Rectal smooth muscle tissue (tissue), 1 donor: ENCODE measurements around the gene CCDC170.
"Not testable (repeated sequence)": the region's sequence is repeated elsewhere in the genome, so short reads cannot be mapped to it uniquely, and the experiment has no call there.

ENCODE experiments used
- H3K27ac ChIP-seq: one replicate; pipeline ENCODE4 v1.7.0; 2013; ENCODE audit warnings: low read depth, low read length, inconsistent platforms
- H3K27me3 ChIP-seq: one replicate; pipeline ENCODE4 v1.7.0; 2013; ENCODE audit warnings: low read length; ENCODE audit not compliant: control insufficient read depth, insufficient read depth
- H3K36me3 ChIP-seq: one replicate; pipeline ENCODE4 v1.7.0; 2013; ENCODE audit warnings: low read length; ENCODE audit not compliant: control insufficient read depth, insufficient read depth
- H3K4me1 ChIP-seq: one replicate; pipeline ENCODE4 v1.7.0; 2013; ENCODE audit warnings: low read length; ENCODE audit not compliant: control insufficient read depth, insufficient read depth
- H3K4me3 ChIP-seq: one replicate; pipeline ENCODE4 v1.7.0; 2013; ENCODE audit warnings: low read length
- H3K9ac ChIP-seq: one replicate; pipeline ENCODE4 v1.7.0; 2013; ENCODE audit warnings: low read length

Gene CCDC170, protein sequence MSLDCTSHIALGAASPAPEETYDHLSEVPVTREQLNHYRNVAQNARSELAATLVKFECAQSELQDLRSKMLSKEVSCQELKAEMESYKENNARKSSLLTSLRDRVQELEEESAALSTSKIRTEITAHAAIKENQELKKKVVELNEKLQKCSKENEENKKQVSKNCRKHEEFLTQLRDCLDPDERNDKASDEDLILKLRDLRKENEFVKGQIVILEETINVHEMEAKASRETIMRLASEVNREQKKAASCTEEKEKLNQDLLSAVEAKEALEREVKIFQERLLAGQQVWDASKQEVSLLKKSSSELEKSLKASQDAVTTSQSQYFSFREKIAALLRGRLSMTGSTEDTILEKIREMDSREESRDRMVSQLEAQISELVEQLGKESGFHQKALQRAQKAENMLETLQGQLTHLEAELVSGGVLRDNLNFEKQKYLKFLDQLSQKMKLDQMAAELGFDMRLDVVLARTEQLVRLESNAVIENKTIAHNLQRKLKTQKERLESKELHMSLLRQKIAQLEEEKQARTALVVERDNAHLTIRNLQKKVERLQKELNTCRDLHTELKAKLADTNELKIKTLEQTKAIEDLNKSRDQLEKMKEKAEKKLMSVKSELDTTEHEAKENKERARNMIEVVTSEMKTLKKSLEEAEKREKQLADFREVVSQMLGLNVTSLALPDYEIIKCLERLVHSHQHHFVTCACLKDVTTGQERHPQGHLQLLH

DNA sequence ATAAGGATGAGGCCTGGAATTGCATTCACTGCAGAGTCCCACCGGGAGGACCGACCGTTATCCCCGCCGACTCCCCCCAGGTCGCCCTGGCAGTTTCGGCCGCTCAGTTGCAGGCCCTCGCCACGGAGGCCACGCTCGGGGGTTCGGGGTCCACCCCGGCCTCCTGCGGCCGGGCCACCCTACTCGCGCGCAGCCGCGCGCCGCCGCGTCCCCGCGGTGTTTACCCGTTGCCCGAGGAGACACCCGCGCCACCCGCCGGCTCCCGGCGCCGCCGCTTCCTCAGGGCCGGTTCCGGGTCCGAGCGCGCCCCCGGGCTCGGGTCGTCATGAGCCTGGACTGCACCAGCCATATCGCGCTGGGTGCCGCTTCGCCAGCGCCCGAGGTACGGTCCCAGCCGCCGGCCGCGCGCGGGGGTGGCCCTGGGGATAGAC, at the start of gene CCDC170:
Gene CCDC170, plus strand, starts transcription at position 214 of the 431 bp plus-strand sequence. Its CDS starts 112 bp downstream, at position 326.
- H3K27me3 ChIP-seq: peaks cover 7% of the 10 kb centered on the region
- peak within 1 kb of the TSS; percentile 58 for H3K4me3 ChIP-seq
- no peaks in the 10 kb centered on the region for H3K4me1 ChIP-seq
- H3K9ac ChIP-seq: no peak within 1 kb of the TSS
- no peaks in the 10 kb centered on the region for H3K36me3 ChIP-seq
- H3K27ac ChIP-seq: no peak within 1 kb of the TSS

DNA sequence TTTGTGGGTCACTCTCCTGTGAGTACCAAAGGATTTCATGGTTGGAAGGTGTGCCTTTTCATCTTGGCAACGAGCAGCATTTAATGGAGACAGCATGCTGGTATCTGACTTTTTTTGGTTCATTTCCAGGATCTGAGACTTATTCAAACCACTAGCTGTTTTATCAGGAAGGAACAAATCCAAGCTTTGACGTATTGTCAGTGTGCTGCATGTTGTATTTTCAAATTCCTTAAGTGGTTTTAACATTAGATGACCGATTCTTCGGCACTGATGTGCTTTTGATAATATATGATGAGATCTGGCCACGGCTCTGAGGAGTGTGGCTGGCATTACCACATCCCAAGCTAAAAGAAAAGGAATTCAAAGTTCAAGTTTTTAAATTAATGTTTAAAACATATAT, 48.3 kb upstream of the CCDC170 start:
- Histone ChIP-seq H3K27ac (no peak overlapping the region), H3K4me1 (peaks cover 3% of the 10 kb centered on the region), H3K27me3 (no peaks in the 10 kb centered on the region), H3K36me3 (no peaks in the 10 kb centered on the region), H3K4me3 (no peak overlapping the region), H3K9ac (no peak overlapping the region)

DNA sequence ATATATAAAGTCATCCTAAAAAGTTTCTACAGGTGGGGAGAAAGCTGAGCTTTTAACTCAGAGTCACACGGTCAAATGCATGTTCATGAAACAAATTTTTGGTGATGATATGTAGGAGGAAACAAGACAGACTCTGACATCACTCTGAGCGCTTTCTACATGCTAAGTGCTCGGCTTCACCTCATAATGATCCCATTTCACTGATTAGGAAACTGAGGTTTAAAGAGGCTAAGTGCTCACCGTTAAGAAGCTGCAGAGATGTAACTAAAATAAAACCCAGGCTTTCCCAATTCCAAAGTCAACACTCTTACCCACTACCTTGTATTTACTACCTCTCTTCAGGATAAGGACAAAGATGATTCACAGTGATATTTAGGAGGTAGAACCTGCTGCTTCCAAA, 46.6 kb upstream of the CCDC170 start:
- no peak overlapping the region for H3K9ac ChIP-seq
- H3K4me1 ChIP-seq: no peaks in the 10 kb centered on the region
- H3K27me3 ChIP-seq: no peaks in the 10 kb centered on the region
- no peak overlapping the region for H3K27ac ChIP-seq
- H3K36me3 ChIP-seq: no peaks in the 10 kb centered on the region
- H3K4me3 ChIP-seq: no peak overlapping the region

- Histone ChIP-seq H3K36me3 (no peaks in the 10 kb centered on the region), H3K4me1 (peaks cover 5% of the 10 kb centered on the region), H3K4me3 (no peak overlapping the region), H3K27ac (no peak overlapping the region), H3K9ac (no peak overlapping the region), H3K27me3 (no peaks in the 10 kb centered on the region)
Observed at GRCh38 chr6:151448623-151449022, 45.2 kb upstream of the CCDC170 start.

- peak overlapping the region; percentile 97 for H3K4me3 ChIP-seq
- H3K9ac ChIP-seq: not testable (repeated sequence)
Observed at GRCh38 chr6:151450928-151451327, 42.9 kb upstream of the CCDC170 start.

GRCh38 chr6:151451417-151451949, 42.3 kb upstream of the CCDC170 start:
- peak overlapping the region; percentile 62 for H3K27ac ChIP-seq
- H3K36me3 ChIP-seq: no peaks in the 10 kb centered on the region
- H3K4me3 ChIP-seq: peak overlapping the region; percentile 97
- peaks cover 11% of the 10 kb centered on the region for H3K4me1 ChIP-seq
- H3K27me3 ChIP-seq: no peaks in the 10 kb centered on the region
- peak overlapping the region; percentile 75 for H3K9ac ChIP-seq

More at GRCh38 chr6:151450928-151451327, 42.9 kb upstream of the CCDC170 start:
- H3K4me1 ChIP-seq: peaks cover 11% of the 10 kb centered on the region
- not testable (repeated sequence) for H3K27me3 ChIP-seq, H3K27ac ChIP-seq, H3K36me3 ChIP-seq

- peak within 1 kb of the TSS; percentile 78 for H3K9ac ChIP-seq
- H3K27ac ChIP-seq: peak within 1 kb of the TSS; percentile 88
- no peaks in the 10 kb centered on the region for H3K27me3 ChIP-seq
- no peaks in the 10 kb centered on the region for H3K36me3 ChIP-seq
- H3K4me3 ChIP-seq: peak within 1 kb of the TSS; percentile 97
- peaks cover 11% of the 10 kb centered on the region for H3K4me1 ChIP-seq
Observed at GRCh38 chr6:151451950-151452749, 41.7 kb upstream of the CCDC170 start, which contains the start of gene RMND1. TSS of gene RMND1 (minus strand) at chr6:151452126. CDS start at chr6:151445811, 6,315 bp downstream.

DNA sequence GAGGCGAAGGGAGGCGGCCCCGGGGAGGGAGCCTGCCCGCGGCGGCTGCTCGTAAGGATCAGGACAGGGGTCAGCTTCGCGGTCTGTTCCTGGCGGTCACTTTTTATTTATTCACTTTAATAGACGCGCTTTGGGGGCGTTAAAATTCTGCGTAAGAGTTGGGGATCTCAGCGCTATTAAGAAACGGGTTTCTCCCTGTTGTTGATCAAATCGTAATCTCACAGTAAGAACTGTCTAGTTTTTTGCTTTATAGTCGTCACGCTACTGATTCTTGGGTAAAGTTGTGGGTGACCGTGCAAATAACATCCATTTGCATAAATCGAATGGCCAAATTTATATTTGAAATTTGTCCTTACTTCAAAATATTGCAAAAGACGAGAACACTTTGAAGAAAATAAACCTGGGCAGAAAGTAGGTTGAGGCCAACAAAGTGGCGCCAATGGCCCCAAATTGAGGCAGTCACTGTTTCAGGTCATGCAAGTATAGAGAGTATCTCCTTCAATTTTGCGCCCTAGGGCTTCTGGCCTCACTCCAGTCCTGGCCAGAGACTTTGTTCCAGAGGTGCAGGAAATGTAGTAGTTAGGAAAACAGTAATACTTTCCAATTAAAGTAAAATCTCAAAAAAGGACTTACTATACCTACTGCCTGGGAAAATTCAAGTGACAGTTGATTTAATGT, 40.9 kb upstream of the CCDC170 start:
- peaks cover 11% of the 10 kb centered on the region for H3K4me1 ChIP-seq
- H3K36me3 ChIP-seq: peaks cover 1% of the 10 kb centered on the region
- H3K27me3 ChIP-seq: no peaks in the 10 kb centered on the region
- H3K4me3 ChIP-seq: peak overlapping the region; percentile 75
- peak overlapping the region; percentile 78 for H3K9ac ChIP-seq
- peak overlapping the region; percentile 88 for H3K27ac ChIP-seq

DNA sequence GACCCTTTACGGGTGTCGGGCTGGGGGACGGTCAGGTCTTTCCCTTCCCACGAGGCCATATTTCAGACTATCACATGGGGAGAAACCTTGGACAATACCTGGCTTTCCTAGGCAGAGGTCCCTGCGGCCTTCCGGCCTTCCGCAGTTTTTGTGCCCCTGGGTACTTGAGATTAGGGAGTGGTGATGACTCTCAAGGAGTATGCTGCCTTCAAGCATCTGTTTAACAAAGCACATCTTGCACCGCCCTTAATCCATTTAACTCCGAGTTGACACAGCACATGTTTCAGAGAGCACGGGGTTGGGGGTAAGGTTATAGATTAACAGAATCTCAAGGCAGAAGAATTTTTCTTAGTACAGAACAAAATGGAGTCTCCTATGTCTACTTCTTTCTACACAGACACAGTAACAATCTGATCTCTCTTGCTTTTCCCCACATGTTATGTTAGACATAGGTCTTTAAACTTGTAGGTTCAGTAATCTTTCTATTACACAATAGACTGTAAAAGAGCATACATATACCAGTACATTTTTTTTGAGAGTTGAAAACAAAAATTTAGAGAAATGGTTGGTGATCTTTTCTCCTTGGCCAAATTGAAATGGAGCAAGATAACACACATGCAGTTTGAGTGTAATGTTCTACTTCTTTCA, 37.9 kb upstream of the CCDC170 start:
- H3K27ac ChIP-seq, H3K9ac ChIP-seq, H3K36me3 ChIP-seq, H3K27me3 ChIP-seq, H3K4me3 ChIP-seq: not testable (repeated sequence)
- H3K4me1 ChIP-seq: peaks cover 11% of the 10 kb centered on the region

GRCh38 chr6:151461673-151462072, 32.1 kb upstream of the CCDC170 start:
- H3K27ac ChIP-seq: no peak overlapping the region
- peaks cover 11% of the 10 kb centered on the region for H3K36me3 ChIP-seq

DNA sequence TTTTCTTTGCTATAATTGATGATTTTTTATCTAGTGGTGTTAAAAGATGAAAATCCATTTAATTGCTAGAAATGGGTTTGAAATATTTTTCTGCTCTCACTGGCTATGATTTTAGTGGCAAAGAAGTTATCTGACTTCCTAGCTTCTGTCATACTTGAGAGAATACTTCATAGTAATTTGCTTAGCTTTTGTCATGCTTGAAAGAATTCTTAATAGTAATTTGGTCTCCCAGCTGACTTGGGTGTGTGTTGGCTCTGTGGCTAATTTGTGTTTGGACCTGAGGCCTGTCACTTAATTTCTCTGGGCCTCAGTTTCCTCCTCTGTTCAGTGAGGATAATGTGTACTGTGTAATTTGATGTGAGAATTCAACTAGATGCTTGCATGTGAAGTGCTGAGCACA, 29.1 kb upstream of the CCDC170 start:
- H3K9ac ChIP-seq: no peak overlapping the region
- no peak overlapping the region for H3K4me3 ChIP-seq
- H3K4me1 ChIP-seq: peaks cover 3% of the 10 kb centered on the region
- H3K36me3 ChIP-seq: peaks cover 6% of the 10 kb centered on the region
- no peak overlapping the region for H3K27ac ChIP-seq
- H3K27me3 ChIP-seq: no peaks in the 10 kb centered on the region

More at GRCh38 chr6:151461673-151462072, 32.1 kb upstream of the CCDC170 start:
- H3K4me1 ChIP-seq: peaks cover 3% of the 10 kb centered on the region
- H3K4me3 ChIP-seq: no peak overlapping the region
- H3K27me3 ChIP-seq: no peaks in the 10 kb centered on the region
- H3K9ac ChIP-seq: no peak overlapping the region
